Neural progenitor cell (in vitro differentiated cells): ENCODE results near the gene PCSK5. TPM values are rescaled to one million over a fixed set of nuclear protein-coding genes. Genes with fewer than 3 reads are reported as not detected.
A peak's percentile ranks its signal among the peaks of the same experiment; 100 is the strongest.

Source experiments
- DNase-seq: peaks from one replicate; pipeline ENCODE4 v3.0.0-alpha.2; 2016; ENCODE audit warnings: low spot score
- H2AFZ ChIP-seq: fragments of 200-600 bp; sonication (generic); replicated peaks from 2 replicates; pipeline ENCODE4 v1.6.1; 2016; ENCODE audit warnings: antibody characterized with exemption
- H3F3A ChIP-seq: fragments of 200-600 bp; sonication (generic); 2 replicates; pipeline ENCODE4 v1.6.1; 2016; ENCODE audit warnings: antibody characterized with exemption, low read depth
- H3K27ac ChIP-seq: fragments of 200-600 bp; sonication (generic); 2 replicates; pipeline ENCODE4 v1.5.1; 2016; ENCODE audit warnings: mild to moderate bottlenecking
- H3K27me3 ChIP-seq: fragments of 200-600 bp; sonication (generic); 2 replicates; pipeline ENCODE4 v1.6.1; 2016; ENCODE audit warnings: mild to moderate bottlenecking, moderate library complexity
- H3K36me3 ChIP-seq: fragments of 200-600 bp; sonication (generic); 2 replicates; pipeline ENCODE4 v1.5.1; 2016
- H3K4me1 ChIP-seq: fragments of 200-600 bp; sonication (generic); 2 replicates; pipeline ENCODE4 v1.6.1; 2016; ENCODE audit warnings: mixed run types
- H3K4me2 ChIP-seq: fragments of 200-600 bp; sonication (generic); 2 replicates; pipeline ENCODE4 v1.6.1; 2016
- H3K4me3 ChIP-seq: fragments of 200-600 bp; sonication (generic); 2 replicates; pipeline ENCODE4 v1.5.1; 2016
- H3K79me2 ChIP-seq: fragments of 200-600 bp; sonication (generic); 2 replicates; pipeline ENCODE4 v1.6.1; 2016; ENCODE audit warnings: low read depth
- H3K9ac ChIP-seq: fragments of 200-600 bp; sonication (generic); 2 replicates; pipeline ENCODE4 v1.6.1; 2016
- H3K9me3 ChIP-seq: fragments of 200-600 bp; sonication (generic); 2 replicates; pipeline ENCODE4 v1.5.1; 2016; ENCODE audit warnings: low read depth
- H4K20me1 ChIP-seq: fragments of 200-600 bp; sonication (generic); 2 replicates; pipeline ENCODE4 v1.6.1; 2016; ENCODE audit warnings: low read depth
- H3K27ac Mint-ChIP-seq: 3 replicates; pipeline ENCODE4 v1.8.0; 2021; ENCODE audit warnings: mixed read lengths
- H3K27me3 Mint-ChIP-seq: 2 replicates; pipeline ENCODE4 v1.8.0; 2022; ENCODE audit warnings: low read depth, mild to moderate bottlenecking, inconsistent platforms, moderate library complexity, mixed read lengths; ENCODE audit not compliant: insufficient read depth
- H3K36me3 Mint-ChIP-seq: 3 replicates; pipeline ENCODE4 v1.8.0; 2021; ENCODE audit warnings: mixed read lengths
- H3K4me1 Mint-ChIP-seq: 3 replicates; pipeline ENCODE4 v1.8.0; 2021; ENCODE audit warnings: mixed read lengths
- H3K4me3 Mint-ChIP-seq: 3 replicates; pipeline ENCODE4 v1.8.0; 2021; ENCODE audit warnings: mild to moderate bottlenecking, moderate library complexity, mixed read lengths
- H3K9me3 Mint-ChIP-seq: 3 replicates; pipeline ENCODE4 v1.8.0; 2020; ENCODE audit warnings: mixed read lengths
- EZH2 ChIP-seq: fragments of 200-600 bp; sonication (generic); IDR thresholded peaks from 2 replicates; pipeline ENCODE4 v1.6.1; 2017; ENCODE audit warnings: antibody characterized with exemption, mild to moderate bottlenecking, moderate library complexity
- EZH2phosphoT487 ChIP-seq: fragments of 200-600 bp; sonication (generic); IDR thresholded peaks from 2 replicates; pipeline ENCODE4 v1.6.1; 2017; ENCODE audit warnings: antibody characterized with exemption
- total RNA-seq: library from RNA; depleted of rRNA; stranded (reverse); fragments of >200 nt; gene quantifications from 2 replicates; pipeline ENCODE4 v1.2.3, GENCODE V29; 2015; ENCODE audit warnings: low replicate concordance
- TF ChIP-seq, protein P1 (sequence below): fragments of 200-600 bp; sonication (generic); IDR thresholded peaks from 2 replicates; pipeline ENCODE4 v1.5.1; 2017; ENCODE audit warnings: antibody characterized with exemption, mild to moderate bottlenecking

The PCSK5 gene
- total RNA-seq, 1 donor from 2014 or later = 23.4 TPM

DNA sequence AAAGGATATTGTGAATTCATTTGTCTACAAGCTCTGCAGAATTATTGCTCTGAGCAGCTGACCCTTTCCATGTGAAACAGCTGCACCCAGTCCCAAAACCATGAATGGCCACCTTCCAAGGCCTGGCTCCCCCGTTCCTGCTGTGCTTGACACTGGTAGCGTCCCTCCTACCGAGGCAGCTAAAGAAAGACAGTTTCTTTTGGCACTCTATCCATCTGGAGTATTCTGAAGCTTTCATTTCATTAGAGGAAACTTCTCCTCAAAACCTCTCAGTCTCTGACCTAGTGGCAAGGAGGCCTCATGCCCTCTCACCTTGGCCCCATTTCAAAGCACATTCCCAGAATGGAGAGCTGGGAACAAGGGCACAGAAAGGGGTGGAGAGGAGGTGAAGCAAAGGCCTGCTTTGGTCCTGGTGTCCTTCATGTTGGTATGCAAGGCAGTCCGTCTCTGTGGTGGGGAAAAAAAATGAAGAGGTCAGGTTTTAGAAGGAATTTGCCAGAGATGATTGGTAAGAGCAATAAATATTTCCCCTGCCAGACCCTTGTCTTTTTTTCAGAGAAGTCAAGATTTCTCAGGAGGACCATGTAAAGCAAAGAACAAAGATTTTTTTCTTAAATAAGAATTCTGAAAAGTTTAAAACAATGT lies 271.7 kb downstream of the PCSK5 start:
- Mint-ChIP-seq H3K27ac (no peak overlapping the region), H3K9me3 (no peaks in the 10 kb centered on the region), H3K36me3 (peaks cover 30% of the 10 kb centered on the region), H3K4me1 (peaks cover 35% of the 10 kb centered on the region), H3K27me3 (peaks cover 2% of the 10 kb centered on the region), H3K4me3 (no peak overlapping the region)
- H3K4me3 ChIP-seq = no peak overlapping the region
- H3K79me2 ChIP-seq = no peaks in the 10 kb centered on the region
- no peaks in the 10 kb centered on the region for H3F3A ChIP-seq
- TF ChIP-seq, protein P1, sequence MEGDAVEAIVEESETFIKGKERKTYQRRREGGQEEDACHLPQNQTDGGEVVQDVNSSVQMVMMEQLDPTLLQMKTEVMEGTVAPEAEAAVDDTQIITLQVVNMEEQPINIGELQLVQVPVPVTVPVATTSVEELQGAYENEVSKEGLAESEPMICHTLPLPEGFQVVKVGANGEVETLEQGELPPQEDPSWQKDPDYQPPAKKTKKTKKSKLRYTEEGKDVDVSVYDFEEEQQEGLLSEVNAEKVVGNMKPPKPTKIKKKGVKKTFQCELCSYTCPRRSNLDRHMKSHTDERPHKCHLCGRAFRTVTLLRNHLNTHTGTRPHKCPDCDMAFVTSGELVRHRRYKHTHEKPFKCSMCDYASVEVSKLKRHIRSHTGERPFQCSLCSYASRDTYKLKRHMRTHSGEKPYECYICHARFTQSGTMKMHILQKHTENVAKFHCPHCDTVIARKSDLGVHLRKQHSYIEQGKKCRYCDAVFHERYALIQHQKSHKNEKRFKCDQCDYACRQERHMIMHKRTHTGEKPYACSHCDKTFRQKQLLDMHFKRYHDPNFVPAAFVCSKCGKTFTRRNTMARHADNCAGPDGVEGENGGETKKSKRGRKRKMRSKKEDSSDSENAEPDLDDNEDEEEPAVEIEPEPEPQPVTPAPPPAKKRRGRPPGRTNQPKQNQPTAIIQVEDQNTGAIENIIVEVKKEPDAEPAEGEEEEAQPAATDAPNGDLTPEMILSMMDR = no peak
- no peak for TF ChIP-seq EZH2
- TF ChIP-seq EZH2phosphoT487 = no peak
- H4K20me1 ChIP-seq = no peaks in the 10 kb centered on the region
- H2AFZ ChIP-seq = no peak overlapping the region
- H3K4me1 ChIP-seq = peaks cover 15% of the 10 kb centered on the region
- no peak overlapping the region for H3K27ac ChIP-seq
- no peaks in the 10 kb centered on the region for H3K27me3 ChIP-seq
- DNase-seq = no peak
- H3K9ac ChIP-seq = no peak overlapping the region
- no peak overlapping the region for H3K4me2 ChIP-seq
- H3K9me3 ChIP-seq = no peaks in the 10 kb centered on the region
- H3K36me3 ChIP-seq = peaks cover 3% of the 10 kb centered on the region

DNA sequence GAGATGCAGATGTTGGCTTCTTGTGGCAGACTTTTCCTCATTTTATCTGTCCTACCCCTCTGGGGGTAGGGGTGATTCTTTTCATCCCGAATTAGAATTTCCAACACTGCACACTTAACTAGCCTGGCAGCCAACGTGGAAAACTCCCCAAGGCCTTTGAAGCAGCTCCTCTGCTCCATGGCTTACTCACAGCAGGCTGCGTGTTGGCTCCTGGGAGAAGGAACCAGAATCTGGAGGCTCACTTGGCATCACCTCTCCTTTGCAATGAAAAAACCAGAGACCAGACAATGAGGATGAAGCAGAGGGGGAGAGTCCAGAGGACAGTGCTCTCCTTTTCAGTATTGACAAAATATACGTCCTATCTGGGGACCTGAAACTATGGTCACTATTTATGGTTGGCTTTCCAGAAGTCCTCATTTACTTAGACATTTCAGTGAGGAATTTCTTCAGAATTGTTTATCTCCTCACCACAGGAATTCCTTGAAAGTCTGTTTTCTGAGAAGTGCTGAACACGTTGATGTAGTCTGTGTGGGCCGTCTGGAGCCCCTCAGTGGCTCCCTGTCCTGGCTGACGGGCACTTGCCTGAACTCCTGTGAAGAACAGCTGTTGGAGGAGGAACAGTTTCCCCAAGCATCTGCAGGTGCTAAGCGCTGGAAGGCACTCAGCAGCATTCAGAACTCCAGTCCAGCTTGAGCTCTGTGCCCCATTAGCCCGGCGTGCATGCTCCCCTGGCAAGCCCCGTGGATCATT lies 272.5 kb downstream of the PCSK5 start:
- DNase-seq = no peak
- Histone ChIP-seq H3K9ac (no peak overlapping the region), H3K27me3 (no peaks in the 10 kb centered on the region), H2AFZ (no peak overlapping the region), H3K4me3 (no peak overlapping the region), H3K9me3 (no peaks in the 10 kb centered on the region), H3K4me2 (no peak overlapping the region), H3K27ac (no peak overlapping the region), H3K4me1 (peaks cover 15% of the 10 kb centered on the region), H3K79me2 (no peaks in the 10 kb centered on the region), H3K36me3 (peaks cover 3% of the 10 kb centered on the region), H4K20me1 (no peaks in the 10 kb centered on the region), H3F3A (no peaks in the 10 kb centered on the region)
- peaks cover 30% of the 10 kb centered on the region for H3K36me3 Mint-ChIP-seq
- H3K27me3 Mint-ChIP-seq = peaks cover 2% of the 10 kb centered on the region
- no peaks in the 10 kb centered on the region for H3K9me3 Mint-ChIP-seq
- H3K4me1 Mint-ChIP-seq = peaks cover 37% of the 10 kb centered on the region
- TF ChIP-seq EZH2 = no peak
- no peak overlapping the region for H3K4me3 Mint-ChIP-seq
- no peak overlapping the region for H3K27ac Mint-ChIP-seq

DNA sequence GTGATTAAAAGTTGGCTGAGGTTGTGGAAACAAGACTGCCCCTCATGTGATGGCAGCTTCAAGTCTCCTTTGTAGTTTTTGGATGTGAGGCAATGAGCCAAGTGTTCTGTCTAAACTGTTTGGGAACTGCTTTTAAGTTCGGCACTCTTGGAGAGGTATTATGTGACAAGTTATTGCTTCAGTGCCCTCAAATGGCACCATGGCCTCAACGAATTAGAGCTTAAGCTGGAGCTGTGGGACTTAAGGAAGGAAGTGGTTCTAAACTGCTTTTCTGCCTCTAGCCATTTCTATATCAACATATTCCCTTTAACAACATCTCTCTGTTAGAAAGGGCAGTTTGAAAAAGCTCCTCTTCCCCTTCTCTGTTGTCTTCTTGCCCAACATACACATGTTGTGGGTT lies 276.1 kb downstream of the PCSK5 start:
- no peak overlapping the region for H3K4me3 Mint-ChIP-seq
- H3K4me1 ChIP-seq = peaks cover 8% of the 10 kb centered on the region
- H3K79me2 ChIP-seq = no peaks in the 10 kb centered on the region
- no peaks in the 10 kb centered on the region for H3K9me3 Mint-ChIP-seq
- no peak overlapping the region for H3K9ac ChIP-seq
- TF ChIP-seq, protein P1 = no peak
- TF ChIP-seq EZH2phosphoT487 (no peak), EZH2 (no peak)
- H2AFZ ChIP-seq = no peak overlapping the region
- no peaks in the 10 kb centered on the region for H3K36me3 ChIP-seq
- no peak overlapping the region for H3K4me3 ChIP-seq
- H3K27me3 Mint-ChIP-seq = no peaks in the 10 kb centered on the region
- peaks cover 33% of the 10 kb centered on the region for H3K4me1 Mint-ChIP-seq
- peaks cover 26% of the 10 kb centered on the region for H3K36me3 Mint-ChIP-seq
- DNase-seq = no peak
- no peak overlapping the region for H3K4me2 ChIP-seq
- H3K27ac ChIP-seq = no peak overlapping the region
- H4K20me1 ChIP-seq = no peaks in the 10 kb centered on the region
- H3K27me3 ChIP-seq = no peaks in the 10 kb centered on the region
- peak overlapping the region; percentile 16 for H3K27ac Mint-ChIP-seq
- no peaks in the 10 kb centered on the region for H3F3A ChIP-seq
- H3K9me3 ChIP-seq = no peaks in the 10 kb centered on the region

DNA sequence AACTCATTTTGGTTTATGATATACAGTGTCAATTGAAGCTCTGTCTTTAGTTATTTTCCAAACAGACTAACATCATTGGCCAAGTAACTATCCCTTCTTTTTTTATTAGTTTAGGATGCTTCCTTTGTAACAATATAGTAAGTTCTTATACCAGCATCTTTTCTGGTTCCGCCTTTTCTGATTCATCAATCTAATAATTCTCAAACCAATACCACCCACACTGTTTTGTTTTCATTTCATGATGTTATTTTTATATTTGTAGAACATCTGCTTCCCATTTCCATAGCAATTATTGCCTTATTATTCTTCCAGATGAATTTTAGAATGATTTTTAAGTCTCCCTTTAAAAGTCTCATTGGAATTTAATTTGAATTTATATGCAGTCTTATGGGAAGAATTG lies 285.7 kb downstream of the PCSK5 start:
- no peaks in the 10 kb centered on the region for H3K9me3 ChIP-seq
- Mint-ChIP-seq H3K9me3 (peaks cover 3% of the 10 kb centered on the region), H3K27ac (no peak overlapping the region), H3K4me1 (peaks cover 10% of the 10 kb centered on the region), H3K36me3 (peaks cover 31% of the 10 kb centered on the region), H3K4me3 (no peak overlapping the region), H3K27me3 (peaks cover 2% of the 10 kb centered on the region)
- H3F3A ChIP-seq = no peaks in the 10 kb centered on the region
- no peak overlapping the region for H3K27ac ChIP-seq
- H4K20me1 ChIP-seq = no peaks in the 10 kb centered on the region
- no peak overlapping the region for H3K4me3 ChIP-seq
- no peak overlapping the region for H2AFZ ChIP-seq
- H3K4me2 ChIP-seq = no peak overlapping the region
- H3K9ac ChIP-seq = no peak overlapping the region
- H3K36me3 ChIP-seq = peaks cover 3% of the 10 kb centered on the region
- H3K4me1 ChIP-seq = peaks cover 3% of the 10 kb centered on the region
- no peaks in the 10 kb centered on the region for H3K27me3 ChIP-seq
- DNase-seq = no peak
- TF ChIP-seq, protein P1 = no peak
- TF ChIP-seq EZH2 (no peak), EZH2phosphoT487 (no peak)
- H3K79me2 ChIP-seq = no peaks in the 10 kb centered on the region
